HG02678 (cell line): ENCODE measurements around the gene RHBDD3.

Source experiments
- ATAC-seq: cut with Tn5 transposase; IDR thresholded peaks from one replicate; pipeline ENCODE4 v1.9.1; 2021; ENCODE audit warnings: mild to moderate bottlenecking, moderate library complexity; ENCODE audit not compliant: unreplicated experiment

The RHBDD3 gene

GRCh38 chr22:29267858-29268510 is at the start of gene RHBDD3, which contains the start of gene EWSR1:
Gene RHBDD3 (minus strand): TSS chr22:29267981. CDS start chr22:29265626, 2,355 bp downstream.
Gene EWSR1 (plus strand): TSS chr22:29268268. CDS start chr22:29268337, 69 bp downstream.
- peak; percentile 85 for ATAC-seq

- no peak for ATAC-seq
Measured at GRCh38 chr22:29316141-29316828, 48.5 kb upstream of the RHBDD3 start.

GRCh38 chr22:29315286-29316140 is 47.7 kb upstream of the RHBDD3 start, which contains the start of gene RASL10A:
Gene RASL10A (minus strand): TSS chr22:29315697. CDS start chr22:29315246, 451 bp downstream.
- ATAC-seq: no peak

- ATAC-seq: no peak
Measured at GRCh38 chr22:29314537-29315285, 46.9 kb upstream of the RHBDD3 start.

GRCh38 chr22:29313576-29314466 is 46.0 kb upstream of the RHBDD3 start:
- ATAC-seq: no peak

GRCh38 chr22:29313126-29313575 is 45.4 kb upstream of the RHBDD3 start:
- ATAC-seq: no peak

GRCh38 chr22:29312218-29313125 is 44.7 kb upstream of the RHBDD3 start:
- no peak for ATAC-seq

- ATAC-seq: no peak
Measured at GRCh38 chr22:29311464-29312217, 43.9 kb upstream of the RHBDD3 start.

GRCh38 chr22:29310863-29311339 is 43.1 kb upstream of the RHBDD3 start:
- no peak for ATAC-seq

GRCh38 chr22:29310065-29310862 is 42.5 kb upstream of the RHBDD3 start:
- ATAC-seq: no peak

GRCh38 chr22:29309332-29310064 is 41.7 kb upstream of the RHBDD3 start:
- no peak for ATAC-seq

GRCh38 chr22:29308791-29309262 is 41.0 kb upstream of the RHBDD3 start:
- no peak for ATAC-seq

GRCh38 chr22:29308148-29308790 is 40.5 kb upstream of the RHBDD3 start:
- no peak for ATAC-seq

- ATAC-seq: no peak
Measured at GRCh38 chr22:29307596-29308147, 39.9 kb upstream of the RHBDD3 start.
